KMS-11 (cell line): ENCODE measurements around the gene USP8.
"Not testable (repeated sequence)": the region's sequence is repeated elsewhere in the genome, so short reads cannot be mapped to it uniquely, and the experiment has no call there.

Experiments
- H2AFZ ChIP-seq: fragments of 200-600 bp; sonication (generic); 2 replicates; pipeline ENCODE4 v1.6.1; 2016; ENCODE audit warnings: antibody characterized with exemption, mixed run types, low read depth
- H3K27ac ChIP-seq: fragments of 200-600 bp; sonication (generic); 2 replicates; pipeline ENCODE4 v1.6.1; 2016; ENCODE audit warnings: mild to moderate bottlenecking, mixed run types
- H3K27me3 ChIP-seq: fragments of 200-600 bp; sonication (generic); 2 replicates; pipeline ENCODE4 v1.6.1; 2017; ENCODE audit warnings: mild to moderate bottlenecking, low read depth, mixed run types, moderate library complexity; ENCODE audit not compliant: insufficient read depth
- H3K36me3 ChIP-seq: fragments of 200-600 bp; sonication (generic); 2 replicates; pipeline ENCODE4 v1.6.1; 2017; ENCODE audit warnings: mild to moderate bottlenecking, mixed run types; ENCODE audit not compliant: insufficient read depth
- H3K4me1 ChIP-seq: fragments of 200-600 bp; sonication (generic); 2 replicates; pipeline ENCODE4 v1.6.1; 2016; ENCODE audit warnings: mild to moderate bottlenecking, low read depth, mixed run types; ENCODE audit not compliant: poor library complexity, severe bottlenecking
- H3K4me2 ChIP-seq: fragments of 200-600 bp; sonication (generic); 2 replicates; pipeline ENCODE4 v1.7.0; 2016; ENCODE audit warnings: mild to moderate bottlenecking, mixed run types
- H3K4me3 ChIP-seq: fragments of 200-600 bp; sonication (generic); IDR thresholded peaks from 2 replicates; pipeline ENCODE4 v1.6.1; 2017; ENCODE audit warnings: low read depth, low read length, mixed read lengths; ENCODE audit not compliant: insufficient read depth
- H3K79me2 ChIP-seq: fragments of 200-600 bp; sonication (generic); 2 replicates; pipeline ENCODE4 v1.6.1; 2016; ENCODE audit warnings: low read depth, mixed run types; ENCODE audit not compliant: insufficient read depth
- H3K9ac ChIP-seq: fragments of 200-600 bp; sonication (generic); 2 replicates; pipeline ENCODE4 v1.6.1; 2016; ENCODE audit warnings: mild to moderate bottlenecking, mixed run types
- H4K20me1 ChIP-seq: fragments of 200-600 bp; sonication (generic); 2 replicates; pipeline ENCODE4 v1.6.1; 2016; ENCODE audit warnings: mild to moderate bottlenecking, mixed run types; ENCODE audit not compliant: insufficient read depth
- TF ChIP-seq, protein P1 (sequence below): fragments of 200-600 bp; sonication (generic); conservative IDR thresholded peaks from 2 replicates; pipeline ENCODE4 v1.6.1; 2017; ENCODE audit warnings: low read depth, mild to moderate bottlenecking, antibody characterized with exemption, low read length, moderate library complexity, mixed read lengths

The USP8 gene

DNA sequence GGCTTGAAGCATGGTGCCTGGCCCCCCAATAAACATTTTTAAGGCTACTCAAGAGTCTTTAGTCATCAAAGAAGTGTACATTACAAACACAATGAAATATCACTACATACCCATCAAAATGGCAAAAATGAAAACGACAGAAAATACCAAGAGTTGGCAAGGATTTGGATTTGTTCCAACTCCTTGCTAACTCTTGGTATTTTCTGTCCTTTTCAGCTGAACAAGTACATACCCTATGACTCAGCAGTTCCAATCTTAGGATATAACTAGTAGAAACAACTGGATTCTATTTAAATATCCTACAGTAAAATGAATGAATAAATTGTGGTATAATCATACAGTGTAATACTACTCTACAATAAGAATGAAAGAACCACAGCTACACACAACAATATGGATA lies 44.1 kb upstream of the USP8 start:
- Histone ChIP-seq H3K27ac (no peak overlapping the region), H2AFZ (no peak overlapping the region), H3K9ac (no peak overlapping the region), H3K4me1 (no peaks in the 10 kb centered on the region), H4K20me1 (no peaks in the 10 kb centered on the region), H3K79me2 (no peaks in the 10 kb centered on the region), H3K4me3 (no peak overlapping the region), H3K36me3 (no peaks in the 10 kb centered on the region), H3K4me2 (no peak overlapping the region), H3K27me3 (no peaks in the 10 kb centered on the region)
- TF ChIP-seq, protein P1, sequence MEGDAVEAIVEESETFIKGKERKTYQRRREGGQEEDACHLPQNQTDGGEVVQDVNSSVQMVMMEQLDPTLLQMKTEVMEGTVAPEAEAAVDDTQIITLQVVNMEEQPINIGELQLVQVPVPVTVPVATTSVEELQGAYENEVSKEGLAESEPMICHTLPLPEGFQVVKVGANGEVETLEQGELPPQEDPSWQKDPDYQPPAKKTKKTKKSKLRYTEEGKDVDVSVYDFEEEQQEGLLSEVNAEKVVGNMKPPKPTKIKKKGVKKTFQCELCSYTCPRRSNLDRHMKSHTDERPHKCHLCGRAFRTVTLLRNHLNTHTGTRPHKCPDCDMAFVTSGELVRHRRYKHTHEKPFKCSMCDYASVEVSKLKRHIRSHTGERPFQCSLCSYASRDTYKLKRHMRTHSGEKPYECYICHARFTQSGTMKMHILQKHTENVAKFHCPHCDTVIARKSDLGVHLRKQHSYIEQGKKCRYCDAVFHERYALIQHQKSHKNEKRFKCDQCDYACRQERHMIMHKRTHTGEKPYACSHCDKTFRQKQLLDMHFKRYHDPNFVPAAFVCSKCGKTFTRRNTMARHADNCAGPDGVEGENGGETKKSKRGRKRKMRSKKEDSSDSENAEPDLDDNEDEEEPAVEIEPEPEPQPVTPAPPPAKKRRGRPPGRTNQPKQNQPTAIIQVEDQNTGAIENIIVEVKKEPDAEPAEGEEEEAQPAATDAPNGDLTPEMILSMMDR: no peak

DNA sequence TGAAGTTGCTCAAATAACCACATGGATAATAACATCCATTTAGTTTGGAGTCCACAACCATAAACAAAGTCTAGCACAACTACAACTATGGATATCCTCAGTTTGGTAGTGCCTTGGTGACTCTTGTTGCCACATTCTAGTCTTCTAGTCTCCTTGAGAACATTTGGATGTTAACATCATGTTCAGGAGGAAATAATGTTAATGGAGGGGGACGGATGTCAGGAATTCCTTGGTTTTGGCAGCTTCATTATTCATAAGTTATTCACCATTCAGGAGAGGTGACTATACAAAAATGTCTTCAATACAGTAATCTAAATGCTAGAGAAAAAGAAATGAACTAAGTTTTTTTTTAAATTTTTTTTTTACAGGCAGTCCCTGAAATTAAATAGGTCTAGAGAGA lies 42.8 kb upstream of the USP8 start:
- Histone ChIP-seq H3K4me1 (no peaks in the 10 kb centered on the region), H3K36me3 (no peaks in the 10 kb centered on the region), H2AFZ (no peak overlapping the region), H4K20me1 (no peaks in the 10 kb centered on the region), H3K27me3 (no peaks in the 10 kb centered on the region), H3K79me2 (no peaks in the 10 kb centered on the region), H3K4me3 (no peak overlapping the region), H3K9ac (no peak overlapping the region), H3K27ac (no peak overlapping the region), H3K4me2 (no peak overlapping the region)
- TF ChIP-seq, protein P1: no peak

GRCh38 chr15:50382408-50382807 lies 41.8 kb upstream of the USP8 start:
- not testable (repeated sequence) for H3K27me3 ChIP-seq, H4K20me1 ChIP-seq, H3K79me2 ChIP-seq, H3K36me3 ChIP-seq, H3K9ac ChIP-seq, H3K27ac ChIP-seq, H2AFZ ChIP-seq, H3K4me1 ChIP-seq, H3K4me2 ChIP-seq, H3K4me3 ChIP-seq

GRCh38 chr15:50390554-50391264 lies 33.5 kb upstream of the USP8 start:
- Histone ChIP-seq H4K20me1 (no peaks in the 10 kb centered on the region), H3K36me3 (no peaks in the 10 kb centered on the region), H3K9ac (no peak overlapping the region), H3K79me2 (no peaks in the 10 kb centered on the region), H3K4me1 (no peaks in the 10 kb centered on the region), H3K4me3 (no peak overlapping the region), H3K4me2 (no peak overlapping the region), H2AFZ (no peak overlapping the region), H3K27me3 (no peaks in the 10 kb centered on the region), H3K27ac (no peak overlapping the region)
- TF ChIP-seq, protein P1: no peak

GRCh38 chr15:50391561-50391960 lies 32.6 kb upstream of the USP8 start:
- not testable (repeated sequence) for H3K79me2 ChIP-seq, H3K4me3 ChIP-seq, H3K9ac ChIP-seq, H3K4me2 ChIP-seq, H2AFZ ChIP-seq, H3K27me3 ChIP-seq, H3K36me3 ChIP-seq, H3K27ac ChIP-seq, H4K20me1 ChIP-seq, H3K4me1 ChIP-seq
